ENCODE results near the gene LDHA.
"Not testable (repeated sequence)": the region's sequence is repeated elsewhere in the genome, so short reads cannot be mapped to it uniquely, and the experiment has no call there.

The LDHA gene

GRCh38 chr11:18392434-18393321, 1.7 kb upstream of the LDHA start:
- no peak overlapping the region for H3K4me3 ChIP-seq (ENCODE audit: low read depth, low read length)
- TF ChIP-seq CTCF (IDR thresholded peaks at IDR 0.05; ENCODE audit: low read depth, low read length), result no peak
- no peak for DNase-seq (ENCODE audit: low read depth, low spot score)
- in situ Hi-C loops (cut with HindIII; ENCODE audit: low sequenced_read_pairs), result no loop called here

- in situ Hi-C loops (cut with HindIII; ENCODE audit: low sequenced_read_pairs), result no loop called here
- TF ChIP-seq CTCF (IDR thresholded peaks at IDR 0.05; ENCODE audit: low read depth, low read length), result no peak
- peak overlapping the region; percentile 100 for H3K4me3 ChIP-seq (ENCODE audit: low read depth, low read length)
- no peak for DNase-seq (ENCODE audit: low read depth, low spot score)
Measured at GRCh38 chr11:18393581-18394274, 635 bp upstream of the LDHA start.

GRCh38 chr11:18394928-18395734, 768 bp downstream of the LDHA start:
- peak overlapping the region; percentile 100 for H3K4me3 ChIP-seq (ENCODE audit: low read depth, low read length)
- in situ Hi-C loops (cut with HindIII; ENCODE audit: low sequenced_read_pairs), result no loop called here
- DNase-seq (ENCODE audit: low read depth, low spot score), result no peak
- no peak for TF ChIP-seq CTCF (IDR thresholded peaks at IDR 0.05; ENCODE audit: low read depth, low read length)

GRCh38 chr11:18395735-18396504, 1.6 kb downstream of the LDHA start:
- peak overlapping the region; percentile 100 for H3K4me3 ChIP-seq (ENCODE audit: low read depth, low read length)
- in situ Hi-C loops (cut with HindIII; ENCODE audit: low sequenced_read_pairs), result no loop called here
- no peak for TF ChIP-seq CTCF (IDR thresholded peaks at IDR 0.05; ENCODE audit: low read depth, low read length)
- DNase-seq (ENCODE audit: low read depth, low spot score), result peak; percentile 100

- in situ Hi-C loops (cut with HindIII; ENCODE audit: low sequenced_read_pairs), result no loop called here
- no peak overlapping the region for H3K4me3 ChIP-seq (ENCODE audit: low read depth, low read length)
Measured at GRCh38 chr11:18397921-18398320, 3.6 kb downstream of the LDHA start.

GRCh38 chr11:18401077-18401476, 6.7 kb downstream of the LDHA start:
- DNase-seq (ENCODE audit: low read depth, low spot score); H3K4me3 ChIP-seq (ENCODE audit: low read depth, low read length); in situ Hi-C loops (cut with HindIII; ENCODE audit: low sequenced_read_pairs): not testable (repeated sequence)

More at GRCh38 chr11:18397921-18398320, 3.6 kb downstream of the LDHA start:
- no peak for DNase-seq (ENCODE audit: low read depth, low spot score)
- TF ChIP-seq CTCF (IDR thresholded peaks at IDR 0.05; ENCODE audit: low read depth, low read length), result no peak

Measured in astrocyte of the spinal cord (primary cell).